IMR-90 (cell line): ENCODE results near the gene XRN2. TPM values are rescaled to one million over a fixed set of nuclear protein-coding genes. Genes with fewer than 3 reads are reported as not detected.

Source experiments
- ATAC-seq: fragments of 200-7000 bp; cut with Tn5 transposase; 2 replicates; pipeline ENCODE4 v1.9.1; 2020; ENCODE audit warnings: low read depth, mild to moderate bottlenecking, moderate library complexity
- BruUV-seq: library from RNA; stranded (reverse); fragments of 400-500 nt; replicated peaks from 2 replicates; lab custom pipeline; 2021; lab: Mats Ljungman, UMichigan
- CTCF ChIA-PET: fragments of 300-600 bp; formaldehyde crosslinking; extraction: SDS; loops from one replicate; lab custom pipeline; 2021; ENCODE audit warnings: antibody characterized with exemption; lab: Yijun Ruan, JAX
- POLR2A ChIA-PET: fragments of 300-600 bp; sonication (Branson Sonifier 250); formaldehyde crosslinking; loops from one replicate; lab custom pipeline; 2022; ENCODE audit warnings: antibody characterized with exemption; ENCODE audit not compliant: unreplicated experiment; lab: Charles Lee
- DNase-seq: peaks from one replicate; pipeline ENCODE4 v3.0.0; 2013
- H2AFZ ChIP-seq: replicated peaks from 2 replicates; pipeline ENCODE3; 2013; ENCODE audit warnings: low read length, mild to moderate bottlenecking; ENCODE audit not compliant: poor library complexity
- H2AK5ac ChIP-seq: 2 replicates; pipeline ENCODE4 v1.6.1; 2013; ENCODE audit warnings: low read depth, low read length, inconsistent platforms
- H2AK9ac ChIP-seq: replicated peaks from 2 replicates; pipeline ENCODE3; 2013; ENCODE audit warnings: mild to moderate bottlenecking, low read depth, low read length, moderate library complexity; ENCODE audit not compliant: poor library complexity
- H2BK120ac ChIP-seq: 2 replicates; pipeline ENCODE4 v1.6.1; 2013; ENCODE audit warnings: low read depth, low read length, inconsistent platforms
- H2BK15ac ChIP-seq: 3 replicates; pipeline ENCODE4 v1.6.1; 2013; ENCODE audit warnings: low read depth, low read length, inconsistent platforms
- H2BK20ac ChIP-seq: 2 replicates; pipeline ENCODE4 v1.6.1; 2013; ENCODE audit warnings: low read depth, mild to moderate bottlenecking, inconsistent platforms, low read length, moderate library complexity
- H2BK5ac ChIP-seq: 2 replicates; pipeline ENCODE4 v1.6.1; 2013; ENCODE audit warnings: mild to moderate bottlenecking, low read depth, low read length, inconsistent platforms; ENCODE audit not compliant: poor library complexity, severe bottlenecking
- H3K14ac ChIP-seq: replicated peaks from 2 replicates; pipeline ENCODE4 v1.6.1; 2013; ENCODE audit warnings: low read depth, low read length, inconsistent platforms
- H3K18ac ChIP-seq: 2 replicates; pipeline ENCODE4 v1.6.1; 2013; ENCODE audit warnings: low read depth, low read length, control low read depth
- H3K23ac ChIP-seq: 2 replicates; pipeline ENCODE4 v1.6.1; 2013; ENCODE audit warnings: low read depth, low read length, inconsistent platforms
- H3K27ac ChIP-seq: 2 replicates; pipeline ENCODE4 v1.5.1; 2013; ENCODE audit warnings: mild to moderate bottlenecking, control low read depth, low read length; ENCODE audit not compliant: insufficient read depth
- H3K27me3 ChIP-seq: 2 replicates; pipeline ENCODE4 v1.6.1; 2013; ENCODE audit warnings: low read length; ENCODE audit not compliant: control insufficient read depth, insufficient read depth
- H3K36me3 ChIP-seq: 2 replicates; pipeline ENCODE4 v1.6.1; 2013; ENCODE audit warnings: low read length, mixed read lengths; ENCODE audit not compliant: control insufficient read depth, insufficient read depth
- H3K4ac ChIP-seq: 2 replicates; pipeline ENCODE4 v1.6.1; 2013; ENCODE audit warnings: low read depth, low read length, inconsistent platforms
- H3K4me1 ChIP-seq: 2 replicates; pipeline ENCODE4 v1.6.1; 2013; ENCODE audit warnings: low read length, mixed read lengths; ENCODE audit not compliant: control insufficient read depth, insufficient read depth
- H3K4me2 ChIP-seq: 2 replicates; pipeline ENCODE4 v1.6.1; 2013; ENCODE audit warnings: low read depth, mild to moderate bottlenecking, control low read depth, low read length, moderate library complexity
- H3K4me3 ChIP-seq: 2 replicates; pipeline ENCODE4 v1.5.1; 2013; ENCODE audit warnings: low read depth, mild to moderate bottlenecking, control low read depth, low read length, moderate library complexity; ENCODE audit not compliant: insufficient read depth
- H3K56ac ChIP-seq: 2 replicates; pipeline ENCODE4 v1.6.1; 2013; ENCODE audit warnings: low read length, inconsistent platforms; ENCODE audit not compliant: insufficient read depth; ENCODE audit errors: extremely low read depth
- H3K79me1 ChIP-seq, 2 experiments: 2 replicates each; pipeline ENCODE4 v1.6.1; 2013; ENCODE audit warnings: low read length in 2 of 2, inconsistent platforms in 1 of 2, low read depth in 1 of 2
- H3K9ac ChIP-seq: 2 replicates; pipeline ENCODE4 v1.6.1; 2013; ENCODE audit warnings: low read depth, low read length, control low read depth
- H3K9me1 ChIP-seq: 2 replicates; pipeline ENCODE4 v1.6.1; 2013; ENCODE audit warnings: low read length, inconsistent platforms; ENCODE audit not compliant: insufficient read depth
- H3K9me3 ChIP-seq: 2 replicates; pipeline ENCODE4 v1.6.1; 2013; ENCODE audit warnings: low read length; ENCODE audit not compliant: control insufficient read depth, insufficient read depth
- H4K20me1 ChIP-seq: 2 replicates; pipeline ENCODE4 v1.6.1; 2013; ENCODE audit warnings: low read length, inconsistent platforms; ENCODE audit not compliant: insufficient read depth
- H4K5ac ChIP-seq: 2 replicates; pipeline ENCODE4 v1.6.1; 2013; ENCODE audit warnings: mild to moderate bottlenecking, low read depth, low read length, control low read depth
- H4K8ac ChIP-seq, 2 experiments: 2 replicates each; pipeline ENCODE4 v1.6.1; 2013; ENCODE audit warnings: low read depth in 2 of 2, low read length in 2 of 2, control low read depth in 1 of 2, inconsistent platforms in 1 of 2
- H4K91ac ChIP-seq: 2 replicates; pipeline ENCODE4 v1.6.1; 2013; ENCODE audit warnings: low read depth, low read length, inconsistent platforms; ENCODE audit not compliant: insufficient read depth
- BHLHE40 ChIP-seq: fragments of 150-350 bp; IDR thresholded peaks from 2 replicates; pipeline ENCODE4 v1.6.1; 2016; ENCODE audit warnings: mild to moderate bottlenecking, low read depth, low read length
- CEBPB ChIP-seq: IDR thresholded peaks from 2 replicates; pipeline ENCODE4 v1.6.1; 2012; ENCODE audit warnings: low read depth, low read length, improper control_type of control experiment
- CHD1 ChIP-seq: IDR thresholded peaks from 2 replicates; pipeline ENCODE4 v1.6.1; 2012; ENCODE audit warnings: low read depth, low read length, improper control_type of control experiment
- CTCF ChIP-seq: conservative IDR thresholded peaks from 2 replicates; pipeline ENCODE4 v1.5.1; 2012; ENCODE audit warnings: mild to moderate bottlenecking, low read depth, low read length, improper control_type of control experiment
- ELK1 ChIP-seq: fragments of 150-350 bp; IDR thresholded peaks from 2 replicates; pipeline ENCODE4 v1.6.1; 2016; ENCODE audit warnings: low read depth, mild to moderate bottlenecking, low read length, moderate library complexity, borderline replicate concordance
- FOS ChIP-seq: fragments of 150-350 bp; IDR thresholded peaks from 2 replicates; pipeline ENCODE4 v1.6.1; 2016; ENCODE audit warnings: low read depth, low read length
- MAFK ChIP-seq: IDR thresholded peaks from 2 replicates; pipeline ENCODE4 v1.6.1; 2012; ENCODE audit warnings: low read depth, low read length, improper control_type of control experiment
- MXI1 ChIP-seq: IDR thresholded peaks from 2 replicates; pipeline ENCODE4 v1.6.1; 2012; ENCODE audit warnings: low read depth, mild to moderate bottlenecking, low read length, moderate library complexity, borderline replicate concordance
- RCOR1 ChIP-seq: IDR thresholded peaks from 2 replicates; pipeline ENCODE4 v1.6.1; 2012; ENCODE audit warnings: mild to moderate bottlenecking, low read length, improper control_type of control experiment; ENCODE audit not compliant: insufficient replicate concordance
- SMC3 ChIP-seq: fragments of 150-350 bp; IDR thresholded peaks from 2 replicates; pipeline ENCODE4 v1.6.1; 2016; ENCODE audit warnings: low read depth, mild to moderate bottlenecking, antibody characterized with exemption, low read length, moderate library complexity
- WGBS, 2 experiments: methylation state at CpG; one replicate each; pipeline versions ENCODE4 v1.1.5 to v1.1.7; 2013; ENCODE audit warnings: missing lambda C conversion rate in 2 of 2; ENCODE audit not compliant: insufficient read length in 1 of 2; ENCODE audit errors: extremely low coverage in 2 of 2; 5-methylcytosine and 5-hydroxymethylcytosine counted together
- dilution Hi-C: fragments of 300-500 bp; cut with HindIII; formaldehyde crosslinking; loops from one replicate; pipeline ENCODE4 v1.14.3; 2018; ENCODE audit warnings: low sequenced_read_pairs; ENCODE audit not compliant: unreplicated experiment
- in situ Hi-C: fragments of 300-500 bp; cut with MboI; formaldehyde crosslinking; loops from 3 replicates; pipeline ENCODE4 v1.14.3; 2019; ENCODE audit warnings: low sequenced_read_pairs, inconsistent platforms, mixed read lengths
- intact Hi-C: fragments of 100-400 bp; cut with micrococcal nuclease; formaldehyde crosslinking; loops from 2 replicates; pipeline ENCODE4 v1.10.0; 2022
- polyA plus RNA-seq, 3 experiments: library from polyadenylated mRNA; depleted of rRNA; stranded (reverse); fragments of >200 nt; gene quantifications; 2 replicates each; pipeline ENCODE4 v1.2.3, GENCODE V29; 2012; ENCODE audit warnings: low replicate concordance in 1 of 3
- total RNA-seq: library from RNA; depleted of rRNA; stranded (reverse); fragments of >200 nt; gene quantifications from 2 replicates; pipeline ENCODE4 v1.2.3, GENCODE V29; 2012

XRN2 gene
- total and polyA plus RNA-seq, 2 of the 4 experiments (the other 2 are of a cell fraction) = 58.1 to 70.8 TPM

- 4% methylated on average over 53 of the region's 103 CpGs; no CpG with 5 or more reads in 1 of the 2 experiments for WGBS, 2 experiments
- H4K5ac ChIP-seq = no peak overlapping the region
- H2AK9ac ChIP-seq = no peak overlapping the region
- H2BK120ac ChIP-seq = no peak overlapping the region
- no peak overlapping the region for H3K9ac ChIP-seq
- no peak overlapping the region for H2BK15ac ChIP-seq
- H3K27ac ChIP-seq = no peak overlapping the region
- H2BK20ac ChIP-seq = no peak overlapping the region
- no TSS peak for BruUV-seq
- H3K27me3 ChIP-seq = peaks cover 81% of the 10 kb centered on the region
- intact Hi-C loops (loop anchor here (10.0 kb wide), 1 partner anchor 161 kb away; no protein-coding TSS in a partner anchor), in situ Hi-C loops (no loop called here), dilution Hi-C loops (no loop called here)
- H3K36me3 ChIP-seq = no peaks in the 10 kb centered on the region
- no peaks in the 10 kb centered on the region for H3K79me1 ChIP-seq
- H3K9me3 ChIP-seq = peaks cover 18% of the 10 kb centered on the region
- no peak overlapping the region for H3K14ac ChIP-seq
- ATAC-seq (no peak; the same call in 1 of the 2 replicates), DNase-seq (no peak)
- peak overlapping the region; percentile 77 for H2AFZ ChIP-seq
- no peaks in the 10 kb centered on the region for H4K20me1 ChIP-seq
- no peak overlapping the region for H2BK5ac ChIP-seq
- H2AK5ac ChIP-seq = no peak overlapping the region
- H4K8ac ChIP-seq = no peak overlapping the region
- no peaks in the 10 kb centered on the region for H3K9me1 ChIP-seq
- ChIA-PET CTCF (interaction anchor here (1.0 kb wide), 1 partner anchor 61 kb away, joined by 3 read pairs; no protein-coding TSS in a partner anchor), POLR2A (no interaction called here)
- H4K91ac ChIP-seq = no peak overlapping the region
- peaks cover 2% of the 10 kb centered on the region; the same call in 1 of the 2 replicates for H3K4me1 ChIP-seq
- no peak overlapping the region for H3K4ac ChIP-seq
- peak overlapping the region; percentile 74; the same call in 1 of the 2 replicates for H3K4me2 ChIP-seq
- H3K4me3 ChIP-seq = peak overlapping the region; percentile 19; the same call in 1 of the 2 replicates
- no peak for TF ChIP-seq CHD1
- TF ChIP-seq MXI1 = no peak
- TF ChIP-seq CTCF = no peak
- no peak for TF ChIP-seq MAFK
- TF ChIP-seq CEBPB = no peak
- no peak for TF ChIP-seq FOS
- TF ChIP-seq BHLHE40 = no peak
- TF ChIP-seq SMC3 = no peak
- TF ChIP-seq ELK1 = no peak
- no peak for TF ChIP-seq RCOR1
- no peak overlapping the region for H3K56ac ChIP-seq
- no peak overlapping the region for H3K18ac ChIP-seq
- H3K23ac ChIP-seq = no peak overlapping the region; the same call in 1 of the 2 replicates
These were observed 92.8 kb downstream of the XRN2 start for GRCh38 chr20:21395666-21396598.
